WERI-Rb-1 (cell line): ENCODE measurements around the gene STIMATE.

Source experiments
- DNase-seq: peaks from one replicate; pipeline ENCODE4 v3.0.0-alpha.2; 2020
- H3K27ac ChIP-seq: fragments of 250-450 bp; sonication (Bioruptor Pico); 2 replicates; pipeline ENCODE4 v1.5.1; 2020; ENCODE audit warnings: mild to moderate bottlenecking, moderate library complexity
- H3K27me3 ChIP-seq: fragments of 250-450 bp; sonication (Bioruptor Pico); 2 replicates; pipeline ENCODE4 v1.5.1; 2021; ENCODE audit warnings: mild to moderate bottlenecking, low read depth, moderate library complexity; ENCODE audit not compliant: insufficient read depth, severe bottlenecking
- H3K36me3 ChIP-seq: fragments of 250-450 bp; sonication (Bioruptor Pico); 2 replicates; pipeline ENCODE4 v1.5.1; 2020; ENCODE audit warnings: mild to moderate bottlenecking, moderate library complexity
- H3K4me3 ChIP-seq: 2 replicates; pipeline ENCODE4 v1.5.1; 2011; ENCODE audit warnings: low read depth, mild to moderate bottlenecking, control low read depth, low read length
- H3K9me3 ChIP-seq: fragments of 250-450 bp; sonication (Bioruptor Pico); 2 replicates; pipeline ENCODE4 v1.5.1; 2021; ENCODE audit warnings: mild to moderate bottlenecking, moderate library complexity; ENCODE audit not compliant: severe bottlenecking
- CTCF ChIP-seq: IDR thresholded peaks from 2 replicates; pipeline ENCODE4 v1.5.1; 2011; ENCODE audit warnings: low read depth, mild to moderate bottlenecking, control low read depth, inconsistent platforms, low read length

Gene STIMATE

GRCh38 chr3:52816199-52816598, 81.1 kb downstream of the STIMATE start:
- Histone ChIP-seq H3K27ac (no peak overlapping the region), H3K27me3 (no peaks in the 10 kb centered on the region), H3K36me3 (no peaks in the 10 kb centered on the region), H3K9me3 (no peaks in the 10 kb centered on the region), H3K4me3 (no peak overlapping the region)
- no peak for DNase-seq
- no peak for TF ChIP-seq CTCF

- DNase-seq: no peak
- Histone ChIP-seq H3K36me3 (no peaks in the 10 kb centered on the region), H3K4me3 (no peak overlapping the region), H3K27ac (no peak overlapping the region), H3K27me3 (no peaks in the 10 kb centered on the region), H3K9me3 (no peaks in the 10 kb centered on the region)
- TF ChIP-seq CTCF: no peak
These were observed 83.5 kb downstream of the STIMATE start for GRCh38 chr3:52813810-52814209.

GRCh38 chr3:52811452-52812011, 85.8 kb downstream of the STIMATE start:
- Histone ChIP-seq H3K4me3 (no peak overlapping the region), H3K36me3 (no peaks in the 10 kb centered on the region), H3K27me3 (no peaks in the 10 kb centered on the region), H3K27ac (no peak overlapping the region), H3K9me3 (no peaks in the 10 kb centered on the region)
- DNase-seq: no peak
- TF ChIP-seq CTCF: no peak

GRCh38 chr3:52810923-52811322, 86.4 kb downstream of the STIMATE start:
- no peak for DNase-seq
- TF ChIP-seq CTCF: no peak
- Histone ChIP-seq H3K9me3 (no peaks in the 10 kb centered on the region), H3K27me3 (no peaks in the 10 kb centered on the region), H3K4me3 (no peak overlapping the region), H3K27ac (no peak overlapping the region), H3K36me3 (no peaks in the 10 kb centered on the region)

GRCh38 chr3:52809662-52810377, 87.5 kb downstream of the STIMATE start:
- Histone ChIP-seq H3K27ac (no peak overlapping the region), H3K36me3 (no peaks in the 10 kb centered on the region), H3K27me3 (no peaks in the 10 kb centered on the region), H3K9me3 (no peaks in the 10 kb centered on the region), H3K4me3 (no peak overlapping the region)
- no peak for DNase-seq
- TF ChIP-seq CTCF: no peak

GRCh38 chr3:52809149-52809548, 88.2 kb downstream of the STIMATE start:
- Histone ChIP-seq H3K27ac (no peak overlapping the region), H3K4me3 (no peak overlapping the region), H3K9me3 (no peaks in the 10 kb centered on the region), H3K27me3 (no peaks in the 10 kb centered on the region), H3K36me3 (no peaks in the 10 kb centered on the region)
- TF ChIP-seq CTCF: no peak
- no peak for DNase-seq
